Measurements from ENCODE around the gene SLC12A3. TPM values are rescaled to one million over a fixed set of nuclear protein-coding genes. Genes with fewer than 3 reads are reported as not detected.
A peak's percentile ranks its signal among the peaks of the same experiment; 100 is the strongest.

The SLC12A3 gene
- total and polyA plus RNA-seq, 2 donors (not counting 1 experiment from before 2014, with no cell fraction given) = not detected

DNA sequence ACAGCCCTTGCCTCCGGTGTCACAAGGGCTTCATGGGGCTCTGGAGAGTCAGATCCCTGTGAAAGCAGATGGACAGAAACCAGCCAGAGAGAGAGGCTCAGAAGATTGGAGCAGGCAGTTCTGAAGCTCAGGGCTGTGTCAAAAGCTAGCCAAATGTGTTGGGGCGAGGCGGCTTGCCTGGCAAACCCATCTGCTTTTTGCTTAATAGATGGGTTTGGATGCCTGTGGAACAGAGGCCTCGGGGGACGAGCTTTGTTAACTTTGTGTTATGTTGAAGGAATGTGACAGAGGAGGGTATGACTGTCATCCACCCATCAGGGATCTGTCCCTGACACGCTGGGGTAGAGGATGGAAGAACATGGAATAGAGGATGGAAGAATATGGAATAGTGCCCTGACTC, 21.0 kb upstream of the SLC12A3 start:
- H3K4me3 ChIP-seq (replicated peaks in 1 of 4; ENCODE audit: control extremely low read depth in 1 of 4, insufficient read depth in 1 of 4, low read depth in 3 of 4, low read length in 4 of 4) = no peak overlapping the region
- peaks cover 17% of the 10 kb centered on the region for H3K4me1 ChIP-seq (ENCODE audit: control insufficient read depth, extremely low read depth, insufficient read depth, low read length)
- DNase-seq (ENCODE audit: low read depth in 2 of 2) = no peak
- peaks cover 6% of the 10 kb centered on the region for H3K36me3 ChIP-seq (ENCODE audit: control insufficient read depth, insufficient read depth, low read length)
- no peaks in the 10 kb centered on the region for H3K9me3 ChIP-seq (ENCODE audit: control insufficient read depth, insufficient read depth, low read depth, low read length)
- no peaks in the 10 kb centered on the region for H4K20me1 ChIP-seq (ENCODE audit: control insufficient read depth, extremely low read depth, insufficient read depth, low read length)
- TF ChIP-seq EZH2 (IDR thresholded peaks at IDR 0.05; ENCODE audit: low read length, missing control alignments) = no peak
- TF ChIP-seq, protein P1, sequence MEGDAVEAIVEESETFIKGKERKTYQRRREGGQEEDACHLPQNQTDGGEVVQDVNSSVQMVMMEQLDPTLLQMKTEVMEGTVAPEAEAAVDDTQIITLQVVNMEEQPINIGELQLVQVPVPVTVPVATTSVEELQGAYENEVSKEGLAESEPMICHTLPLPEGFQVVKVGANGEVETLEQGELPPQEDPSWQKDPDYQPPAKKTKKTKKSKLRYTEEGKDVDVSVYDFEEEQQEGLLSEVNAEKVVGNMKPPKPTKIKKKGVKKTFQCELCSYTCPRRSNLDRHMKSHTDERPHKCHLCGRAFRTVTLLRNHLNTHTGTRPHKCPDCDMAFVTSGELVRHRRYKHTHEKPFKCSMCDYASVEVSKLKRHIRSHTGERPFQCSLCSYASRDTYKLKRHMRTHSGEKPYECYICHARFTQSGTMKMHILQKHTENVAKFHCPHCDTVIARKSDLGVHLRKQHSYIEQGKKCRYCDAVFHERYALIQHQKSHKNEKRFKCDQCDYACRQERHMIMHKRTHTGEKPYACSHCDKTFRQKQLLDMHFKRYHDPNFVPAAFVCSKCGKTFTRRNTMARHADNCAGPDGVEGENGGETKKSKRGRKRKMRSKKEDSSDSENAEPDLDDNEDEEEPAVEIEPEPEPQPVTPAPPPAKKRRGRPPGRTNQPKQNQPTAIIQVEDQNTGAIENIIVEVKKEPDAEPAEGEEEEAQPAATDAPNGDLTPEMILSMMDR (conservative IDR thresholded peaks at IDR 0.05 in 1 of 2, IDR thresholded peaks at IDR 0.05 in 1 of 2; ENCODE audit: low read depth in 1 of 2, low read length in 2 of 2) = no peak
- H2AFZ ChIP-seq (ENCODE audit: low read length) = no peak overlapping the region
- H3K9ac ChIP-seq (ENCODE audit: insufficient read depth, low read length) = no peak overlapping the region
- H3K4me2 ChIP-seq (ENCODE audit: extremely low read depth, insufficient read depth, low read length) = no peak overlapping the region
- H3K27ac ChIP-seq (ENCODE audit: insufficient read depth, low read length) = no peak overlapping the region
- H3K79me2 ChIP-seq (ENCODE audit: control insufficient read depth, insufficient read depth, low read length) = no peaks in the 10 kb centered on the region
- H3K27me3 ChIP-seq (ENCODE audit: control insufficient read depth, insufficient read depth, low read length) = no peaks in the 10 kb centered on the region

DNA sequence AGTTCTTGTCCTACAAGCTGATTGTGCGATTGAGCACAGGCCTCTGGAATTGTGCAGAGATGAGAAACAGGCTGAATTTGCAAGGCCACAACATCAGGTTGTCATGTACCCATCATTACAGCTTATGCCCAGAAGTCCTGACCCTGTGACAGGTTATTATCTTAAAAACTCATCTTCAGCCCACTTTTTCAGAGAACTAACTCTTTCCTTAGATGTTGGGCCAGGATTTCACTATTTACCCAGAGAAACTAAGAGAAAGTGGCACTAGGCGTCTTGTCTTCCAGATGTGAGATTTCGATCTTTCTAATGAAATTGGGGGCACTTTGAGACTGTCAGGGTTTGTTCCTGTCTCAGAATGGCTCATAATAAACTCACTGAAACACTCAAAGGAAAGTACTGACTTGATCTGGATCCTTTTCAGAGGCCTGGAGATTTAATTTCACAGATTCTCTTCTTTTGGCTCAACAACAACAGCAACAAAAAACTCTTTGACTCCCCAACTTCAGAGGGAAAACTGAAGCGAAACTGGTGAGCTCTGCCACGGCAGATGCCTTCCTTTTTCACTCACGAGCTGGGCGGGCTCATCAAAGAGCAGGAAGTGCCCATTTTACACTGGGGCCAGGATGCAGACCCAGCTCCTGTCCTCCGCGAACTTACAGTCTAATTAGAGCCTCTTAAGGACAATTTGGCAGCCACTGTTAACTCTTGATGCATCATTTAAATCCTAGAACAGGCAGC, 17.7 kb upstream of the SLC12A3 start:
- Histone ChIP-seq H3K9ac (ENCODE audit: insufficient read depth, low read length) (no peak overlapping the region), H3K4me2 (ENCODE audit: extremely low read depth, insufficient read depth, low read length) (peak overlapping the region; percentile 7), H3K27me3 (ENCODE audit: control insufficient read depth, insufficient read depth, low read length) (no peaks in the 10 kb centered on the region), H3K36me3 (ENCODE audit: control insufficient read depth, insufficient read depth, low read length) (peaks cover 6% of the 10 kb centered on the region), H3K9me3 (ENCODE audit: control insufficient read depth, insufficient read depth, low read depth, low read length) (no peaks in the 10 kb centered on the region), H4K20me1 (ENCODE audit: control insufficient read depth, extremely low read depth, insufficient read depth, low read length) (no peaks in the 10 kb centered on the region), H3K4me1 (ENCODE audit: control insufficient read depth, extremely low read depth, insufficient read depth, low read length) (peaks cover 23% of the 10 kb centered on the region), H3K79me2 (ENCODE audit: control insufficient read depth, insufficient read depth, low read length) (no peaks in the 10 kb centered on the region), H2AFZ (ENCODE audit: low read length) (no peak overlapping the region), H3K27ac (ENCODE audit: insufficient read depth, low read length) (no peak overlapping the region), H3K4me3 (replicated peaks in 1 of 4; ENCODE audit: control extremely low read depth in 1 of 4, insufficient read depth in 1 of 4, low read depth in 3 of 4, low read length in 4 of 4) (no peak overlapping the region)
- peak in 1 of 2 donors; percentile 27 for DNase-seq (ENCODE audit: low read depth in 2 of 2)
- TF ChIP-seq EZH2 (IDR thresholded peaks at IDR 0.05; ENCODE audit: low read length, missing control alignments) = no peak
- TF ChIP-seq, protein P1 (conservative IDR thresholded peaks at IDR 0.05 in 1 of 2, IDR thresholded peaks at IDR 0.05 in 1 of 2; ENCODE audit: low read depth in 1 of 2, low read length in 2 of 2) = no peak

DNA sequence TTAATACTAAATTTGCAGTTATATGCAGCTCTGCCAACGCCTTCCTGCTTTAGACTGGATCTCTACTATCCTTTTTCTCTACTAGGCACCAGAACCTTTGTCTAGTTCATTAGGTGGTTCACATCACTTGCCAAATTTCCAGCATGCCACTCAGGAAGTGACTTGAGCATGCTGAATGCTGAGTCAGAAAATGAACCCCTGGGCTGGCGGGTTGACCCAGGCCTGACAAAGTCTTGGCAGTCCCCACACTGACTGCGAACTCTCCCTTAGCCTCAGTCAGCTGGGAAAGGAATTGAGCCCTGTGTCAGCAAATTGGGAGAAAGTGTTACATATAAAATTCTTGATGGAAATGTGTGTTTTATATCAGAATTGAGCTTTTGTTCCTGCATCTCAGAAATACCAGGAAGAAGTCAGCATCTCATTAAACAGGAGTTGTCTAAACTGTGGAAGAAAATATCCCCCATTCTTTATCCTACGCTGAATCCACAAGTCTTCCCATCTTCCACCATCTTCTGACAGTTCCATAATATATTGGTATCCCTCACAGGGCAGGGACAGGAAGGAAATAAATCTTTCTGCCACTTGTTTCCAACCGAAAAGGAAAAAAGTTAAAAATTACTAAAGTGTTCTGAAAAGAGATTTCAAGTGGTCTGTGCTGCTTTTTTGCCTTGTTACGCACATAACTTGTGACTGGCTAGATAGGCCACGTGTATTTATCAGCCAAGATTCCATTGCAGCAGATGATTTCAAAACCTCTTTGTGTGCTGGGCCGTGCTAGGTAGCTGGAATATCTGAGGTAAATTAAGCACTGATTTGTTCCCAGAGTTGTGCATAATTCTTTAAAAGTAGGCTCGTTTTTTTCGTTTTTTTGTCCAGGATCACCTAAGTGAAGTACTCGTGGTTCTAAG, 16.7 kb upstream of the SLC12A3 start:
- Histone ChIP-seq H3K36me3 (ENCODE audit: control insufficient read depth, insufficient read depth, low read length) (peaks cover 4% of the 10 kb centered on the region), H3K79me2 (ENCODE audit: control insufficient read depth, insufficient read depth, low read length) (no peaks in the 10 kb centered on the region), H3K27ac (ENCODE audit: insufficient read depth, low read length) (peak overlapping the region; percentile 15), H3K4me1 (ENCODE audit: control insufficient read depth, extremely low read depth, insufficient read depth, low read length) (peaks cover 23% of the 10 kb centered on the region), H3K4me2 (ENCODE audit: extremely low read depth, insufficient read depth, low read length) (peak overlapping the region; percentile 4), H3K27me3 (ENCODE audit: control insufficient read depth, insufficient read depth, low read length) (no peaks in the 10 kb centered on the region), H4K20me1 (ENCODE audit: control insufficient read depth, extremely low read depth, insufficient read depth, low read length) (no peaks in the 10 kb centered on the region), H3K9me3 (ENCODE audit: control insufficient read depth, insufficient read depth, low read depth, low read length) (no peaks in the 10 kb centered on the region), H3K4me3 (replicated peaks in 1 of 4; ENCODE audit: control extremely low read depth in 1 of 4, insufficient read depth in 1 of 4, low read depth in 3 of 4, low read length in 4 of 4) (no peak overlapping the region), H3K9ac (ENCODE audit: insufficient read depth, low read length) (no peak overlapping the region), H2AFZ (ENCODE audit: low read length) (no peak overlapping the region)
- peak; percentile 73 to 88 for DNase-seq (ENCODE audit: low read depth in 2 of 2)
- no peak for TF ChIP-seq EZH2 (IDR thresholded peaks at IDR 0.05; ENCODE audit: low read length, missing control alignments)
- TF ChIP-seq, protein P1 (conservative IDR thresholded peaks at IDR 0.05 in 1 of 2, IDR thresholded peaks at IDR 0.05 in 1 of 2; ENCODE audit: low read depth in 1 of 2, low read length in 2 of 2) = no peak

All from fibroblast of lung (primary cell).